ENCODE measurements around the gene PTGDS. TPM values are rescaled to one million over a fixed set of nuclear protein-coding genes. Genes with fewer than 3 reads are reported as not detected.

Gene PTGDS
- polyA plus RNA-seq, 1 donor from 2014 or later: 2.0 TPM

DNA sequence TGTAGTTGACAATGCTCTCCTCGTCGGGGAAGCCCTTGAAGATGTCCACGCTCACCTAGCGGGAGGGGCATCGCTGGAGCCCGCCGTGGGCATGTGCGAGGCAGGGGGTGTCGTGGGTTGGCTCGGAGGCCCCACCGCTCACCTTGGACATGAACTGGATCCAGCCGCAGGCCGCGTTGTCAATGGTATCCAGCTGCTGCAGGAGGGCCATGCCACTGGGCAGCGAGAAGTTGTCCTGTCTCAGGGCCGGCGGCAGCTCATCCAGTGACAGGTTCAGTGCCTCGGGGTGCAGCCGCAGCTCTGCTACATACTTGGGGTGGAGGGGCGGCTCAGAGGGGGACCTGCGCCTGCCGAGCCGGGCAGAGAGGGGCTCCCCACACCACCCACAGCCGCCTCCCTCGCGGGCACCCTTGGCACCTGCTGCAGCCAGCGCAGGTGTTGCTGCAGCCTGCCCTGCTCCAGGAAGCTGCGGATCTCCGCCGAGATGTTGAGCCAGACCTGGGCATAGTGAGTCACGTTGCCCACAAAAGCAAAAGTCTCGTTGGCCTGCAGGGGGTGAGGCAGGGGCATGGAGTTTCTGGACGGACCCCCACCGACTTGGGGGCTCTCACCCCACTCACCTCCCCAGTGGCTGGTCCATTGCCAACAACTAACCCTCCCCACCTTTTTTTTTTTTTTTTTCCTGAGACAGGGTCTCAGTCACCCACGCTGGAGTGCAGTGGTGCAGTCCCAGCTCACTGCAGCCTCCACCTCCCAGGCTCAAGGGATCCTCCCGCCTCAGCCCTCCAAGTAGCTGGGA is 41.7 kb downstream of the PTGDS start:
- H3K36me3 ChIP-seq (ENCODE audit: insufficient read depth, low read length): peaks cover 7% of the 10 kb centered on the region
- TF ChIP-seq, protein P1, sequence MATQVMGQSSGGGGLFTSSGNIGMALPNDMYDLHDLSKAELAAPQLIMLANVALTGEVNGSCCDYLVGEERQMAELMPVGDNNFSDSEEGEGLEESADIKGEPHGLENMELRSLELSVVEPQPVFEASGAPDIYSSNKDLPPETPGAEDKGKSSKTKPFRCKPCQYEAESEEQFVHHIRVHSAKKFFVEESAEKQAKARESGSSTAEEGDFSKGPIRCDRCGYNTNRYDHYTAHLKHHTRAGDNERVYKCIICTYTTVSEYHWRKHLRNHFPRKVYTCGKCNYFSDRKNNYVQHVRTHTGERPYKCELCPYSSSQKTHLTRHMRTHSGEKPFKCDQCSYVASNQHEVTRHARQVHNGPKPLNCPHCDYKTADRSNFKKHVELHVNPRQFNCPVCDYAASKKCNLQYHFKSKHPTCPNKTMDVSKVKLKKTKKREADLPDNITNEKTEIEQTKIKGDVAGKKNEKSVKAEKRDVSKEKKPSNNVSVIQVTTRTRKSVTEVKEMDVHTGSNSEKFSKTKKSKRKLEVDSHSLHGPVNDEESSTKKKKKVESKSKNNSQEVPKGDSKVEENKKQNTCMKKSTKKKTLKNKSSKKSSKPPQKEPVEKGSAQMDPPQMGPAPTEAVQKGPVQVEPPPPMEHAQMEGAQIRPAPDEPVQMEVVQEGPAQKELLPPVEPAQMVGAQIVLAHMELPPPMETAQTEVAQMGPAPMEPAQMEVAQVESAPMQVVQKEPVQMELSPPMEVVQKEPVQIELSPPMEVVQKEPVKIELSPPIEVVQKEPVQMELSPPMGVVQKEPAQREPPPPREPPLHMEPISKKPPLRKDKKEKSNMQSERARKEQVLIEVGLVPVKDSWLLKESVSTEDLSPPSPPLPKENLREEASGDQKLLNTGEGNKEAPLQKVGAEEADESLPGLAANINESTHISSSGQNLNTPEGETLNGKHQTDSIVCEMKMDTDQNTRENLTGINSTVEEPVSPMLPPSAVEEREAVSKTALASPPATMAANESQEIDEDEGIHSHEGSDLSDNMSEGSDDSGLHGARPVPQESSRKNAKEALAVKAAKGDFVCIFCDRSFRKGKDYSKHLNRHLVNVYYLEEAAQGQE (IDR thresholded peaks at IDR 0.05; ENCODE audit: borderline replicate concordance): no peak
- TF ChIP-seq, protein P2, sequence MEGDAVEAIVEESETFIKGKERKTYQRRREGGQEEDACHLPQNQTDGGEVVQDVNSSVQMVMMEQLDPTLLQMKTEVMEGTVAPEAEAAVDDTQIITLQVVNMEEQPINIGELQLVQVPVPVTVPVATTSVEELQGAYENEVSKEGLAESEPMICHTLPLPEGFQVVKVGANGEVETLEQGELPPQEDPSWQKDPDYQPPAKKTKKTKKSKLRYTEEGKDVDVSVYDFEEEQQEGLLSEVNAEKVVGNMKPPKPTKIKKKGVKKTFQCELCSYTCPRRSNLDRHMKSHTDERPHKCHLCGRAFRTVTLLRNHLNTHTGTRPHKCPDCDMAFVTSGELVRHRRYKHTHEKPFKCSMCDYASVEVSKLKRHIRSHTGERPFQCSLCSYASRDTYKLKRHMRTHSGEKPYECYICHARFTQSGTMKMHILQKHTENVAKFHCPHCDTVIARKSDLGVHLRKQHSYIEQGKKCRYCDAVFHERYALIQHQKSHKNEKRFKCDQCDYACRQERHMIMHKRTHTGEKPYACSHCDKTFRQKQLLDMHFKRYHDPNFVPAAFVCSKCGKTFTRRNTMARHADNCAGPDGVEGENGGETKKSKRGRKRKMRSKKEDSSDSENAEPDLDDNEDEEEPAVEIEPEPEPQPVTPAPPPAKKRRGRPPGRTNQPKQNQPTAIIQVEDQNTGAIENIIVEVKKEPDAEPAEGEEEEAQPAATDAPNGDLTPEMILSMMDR (IDR thresholded peaks at IDR 0.05; ENCODE audit: poor library complexity, severe bottlenecking): no peak
- TF ChIP-seq SMC3 (conservative IDR thresholded peaks at IDR 0.05; ENCODE audit: poor library complexity): no peak
- no peak for TF ChIP-seq MXI1 (conservative IDR thresholded peaks at IDR 0.05; ENCODE audit: poor library complexity, severe bottlenecking)
- TF ChIP-seq RAD21 (conservative IDR thresholded peaks at IDR 0.05): no peak
- TF ChIP-seq EP300 (conservative IDR thresholded peaks at IDR 0.05; ENCODE audit: poor library complexity, severe bottlenecking): no peak

DNA sequence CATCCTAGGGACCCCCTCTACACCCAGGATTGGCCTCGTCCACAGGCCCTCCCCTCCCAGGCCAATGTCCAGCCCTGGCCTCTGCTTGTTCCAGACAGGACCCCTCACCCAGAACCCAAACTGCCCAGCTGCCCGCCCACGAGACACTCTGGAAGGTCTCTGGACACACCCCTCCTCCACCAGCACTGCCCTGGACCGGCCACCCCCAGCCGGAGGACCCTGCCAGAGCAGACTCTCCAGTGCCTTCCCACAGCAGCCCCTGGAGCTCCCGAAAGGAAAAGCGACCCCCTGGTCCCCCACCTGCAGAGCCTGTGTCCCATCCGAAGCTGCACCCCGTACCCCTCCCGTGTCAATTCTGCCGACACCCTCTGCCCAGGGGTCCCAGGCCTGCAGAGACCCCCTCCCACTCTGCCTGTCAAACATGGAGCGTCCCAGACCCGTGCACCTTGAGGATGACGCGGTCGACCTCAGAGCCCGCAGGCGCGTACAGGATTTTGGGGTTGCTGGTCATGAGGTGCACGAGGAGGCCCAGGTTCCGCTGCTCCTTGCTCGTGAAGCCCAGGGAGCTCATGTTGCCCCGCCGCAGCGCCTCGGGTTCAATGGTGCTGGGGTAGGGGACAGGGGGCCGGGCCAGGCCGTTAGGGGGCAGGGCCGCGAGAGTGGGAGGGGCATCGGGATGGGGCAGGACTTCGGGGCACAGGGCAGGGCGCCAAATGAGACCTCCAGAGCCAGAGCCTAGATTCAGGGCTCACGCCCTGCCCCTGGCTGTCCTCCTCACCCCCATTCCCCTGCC is 42.8 kb downstream of the PTGDS start:
- Histone ChIP-seq H4K20me1 (ENCODE audit: insufficient read depth) (no peaks in the 10 kb centered on the region), H3K27me3 (ENCODE audit: insufficient read depth, low read depth, low read length) (no peaks in the 10 kb centered on the region), H2AFZ (ENCODE audit: low read depth, low read length) (no peak overlapping the region), H3K9me2 (ENCODE audit: insufficient read depth, low read length) (no peaks in the 10 kb centered on the region), H3F3A (ENCODE audit: insufficient read depth, low read length, poor library complexity, severe bottlenecking) (no peaks in the 10 kb centered on the region), H3K27ac (ENCODE audit: low read length) (no peak overlapping the region), H3K9ac (ENCODE audit: low read length) (no peak overlapping the region), H3K79me2 (replicated peaks; ENCODE audit: insufficient read depth, low read length) (no peaks in the 10 kb centered on the region), H3K4me3 (ENCODE audit: low read length) (no peak overlapping the region), H3K36me3 (ENCODE audit: insufficient read depth, low read length) (peaks cover 7% of the 10 kb centered on the region), H3K9me3 (ENCODE audit: low read length) (no peaks in the 10 kb centered on the region), H3K4me2 (ENCODE audit: low read length) (no peak overlapping the region)
- TF ChIP-seq EP300 (conservative IDR thresholded peaks at IDR 0.05; ENCODE audit: poor library complexity, severe bottlenecking) (no peak), SMC3 (conservative IDR thresholded peaks at IDR 0.05; ENCODE audit: poor library complexity) (no peak), TAF1 (IDR thresholded peaks at IDR 0.05; ENCODE audit: low read depth) (no peak), RAD21 (conservative IDR thresholded peaks at IDR 0.05) (no peak), EZH2 (IDR thresholded peaks at IDR 0.05; ENCODE audit: borderline replicate concordance, insufficient read depth, low read length, poor library complexity, severe bottlenecking) (no peak), POLR2AphosphoS5 (IDR thresholded peaks at IDR 0.05) (no peak), MXI1 (conservative IDR thresholded peaks at IDR 0.05; ENCODE audit: poor library complexity, severe bottlenecking) (no peak)
- TF ChIP-seq, protein P2 (IDR thresholded peaks at IDR 0.05; ENCODE audit: poor library complexity, severe bottlenecking): no peak
- TF ChIP-seq, protein P1 (IDR thresholded peaks at IDR 0.05; ENCODE audit: borderline replicate concordance): no peak

More for the DNA sequence above, 41.7 kb downstream of the PTGDS start:
- H3K27ac ChIP-seq (ENCODE audit: low read length): no peak overlapping the region
- no peaks in the 10 kb centered on the region for H3K79me2 ChIP-seq (replicated peaks; ENCODE audit: insufficient read depth, low read length)
- no peaks in the 10 kb centered on the region for H4K20me1 ChIP-seq (ENCODE audit: insufficient read depth)
- no peak overlapping the region for H2AFZ ChIP-seq (ENCODE audit: low read depth, low read length)
- no peak overlapping the region for H3K9ac ChIP-seq (ENCODE audit: low read length)
- H3K4me2 ChIP-seq (ENCODE audit: low read length): no peak overlapping the region
- H3K9me2 ChIP-seq (ENCODE audit: insufficient read depth, low read length): no peaks in the 10 kb centered on the region
- no peak overlapping the region for H3K4me3 ChIP-seq (ENCODE audit: low read length)
- no peaks in the 10 kb centered on the region for H3K9me3 ChIP-seq (ENCODE audit: low read length)
- H3F3A ChIP-seq (ENCODE audit: insufficient read depth, low read length, poor library complexity, severe bottlenecking): no peaks in the 10 kb centered on the region
- H3K27me3 ChIP-seq (ENCODE audit: insufficient read depth, low read depth, low read length): no peaks in the 10 kb centered on the region

All from neural cell (in vitro differentiated cells).